A673 (cell line): Measurements from ENCODE around the gene NTMT2.

Experiments
- EZH2 ChIP-seq: fragments of 200-600 bp; sonication (generic); IDR thresholded peaks from 2 replicates; pipeline ENCODE4 v1.6.1; 2017; ENCODE audit warnings: borderline replicate concordance, low read depth, mild to moderate bottlenecking, mixed read lengths, antibody characterized with exemption, low read length; ENCODE audit not compliant: poor library complexity, severe bottlenecking
- TF ChIP-seq, protein P1 (sequence below): fragments of 300-800, 200-600 bp; sonication (generic); conservative IDR thresholded peaks from 2 replicates; pipeline ENCODE4 v1.5.1; 2017; ENCODE audit warnings: low read depth, mild to moderate bottlenecking, antibody characterized with exemption, low read length, moderate library complexity, mixed read lengths

DNA sequence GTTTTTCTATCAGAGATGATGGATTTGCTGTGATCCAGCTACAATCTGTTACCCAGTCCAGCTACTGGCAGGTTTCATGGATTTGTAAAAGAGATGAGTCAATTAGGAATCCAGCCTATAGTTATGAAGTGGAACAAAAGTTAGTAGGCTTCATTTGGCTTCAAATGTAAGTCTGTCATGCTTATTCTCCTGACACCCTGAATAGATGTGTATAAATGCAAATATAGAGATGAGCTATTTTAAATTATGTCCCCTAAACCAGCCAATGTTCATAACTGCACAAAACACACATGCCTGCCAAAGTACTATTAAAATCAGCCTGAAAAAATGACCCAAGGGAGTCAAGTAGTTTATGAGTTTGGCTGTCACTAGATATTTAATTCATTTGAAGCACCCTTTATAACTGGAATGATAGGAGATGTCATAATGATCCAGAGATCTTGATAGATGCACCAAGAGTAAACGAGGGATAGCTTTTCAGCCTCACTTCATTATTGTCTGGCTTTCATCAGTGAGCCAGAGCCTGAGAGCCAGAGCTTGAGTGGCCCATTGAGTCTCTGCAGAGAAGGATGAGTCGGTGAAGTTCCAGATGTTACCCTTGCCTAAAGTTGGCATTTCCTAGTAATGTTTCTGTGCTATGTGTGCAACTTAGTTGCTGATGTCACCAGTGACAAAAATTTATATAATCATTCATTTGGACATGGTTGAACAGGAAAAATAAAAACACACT lies 11.8 kb upstream of the NTMT2 start:
- TF ChIP-seq, protein P1, sequence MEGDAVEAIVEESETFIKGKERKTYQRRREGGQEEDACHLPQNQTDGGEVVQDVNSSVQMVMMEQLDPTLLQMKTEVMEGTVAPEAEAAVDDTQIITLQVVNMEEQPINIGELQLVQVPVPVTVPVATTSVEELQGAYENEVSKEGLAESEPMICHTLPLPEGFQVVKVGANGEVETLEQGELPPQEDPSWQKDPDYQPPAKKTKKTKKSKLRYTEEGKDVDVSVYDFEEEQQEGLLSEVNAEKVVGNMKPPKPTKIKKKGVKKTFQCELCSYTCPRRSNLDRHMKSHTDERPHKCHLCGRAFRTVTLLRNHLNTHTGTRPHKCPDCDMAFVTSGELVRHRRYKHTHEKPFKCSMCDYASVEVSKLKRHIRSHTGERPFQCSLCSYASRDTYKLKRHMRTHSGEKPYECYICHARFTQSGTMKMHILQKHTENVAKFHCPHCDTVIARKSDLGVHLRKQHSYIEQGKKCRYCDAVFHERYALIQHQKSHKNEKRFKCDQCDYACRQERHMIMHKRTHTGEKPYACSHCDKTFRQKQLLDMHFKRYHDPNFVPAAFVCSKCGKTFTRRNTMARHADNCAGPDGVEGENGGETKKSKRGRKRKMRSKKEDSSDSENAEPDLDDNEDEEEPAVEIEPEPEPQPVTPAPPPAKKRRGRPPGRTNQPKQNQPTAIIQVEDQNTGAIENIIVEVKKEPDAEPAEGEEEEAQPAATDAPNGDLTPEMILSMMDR, result no peak
- TF ChIP-seq EZH2, result no peak
